Panc1 (cell line): Measurements from ENCODE around the gene BRINP2. TPM values are rescaled to one million over a fixed set of nuclear protein-coding genes. Genes with fewer than 3 reads are reported as not detected.

Experiments used
- ATAC-seq: fragments of 200-7000 bp; cut with Tn5 transposase; 2 replicates; pipeline ENCODE4 v1.9.1; 2020; ENCODE audit warnings: mild to moderate bottlenecking, moderate library complexity
- BruUV-seq: library from RNA; stranded (reverse); fragments of 400-500 nt; replicated peaks from 2 replicates; lab custom pipeline; 2021; lab: Mats Ljungman, UMichigan
- CTCF ChIA-PET: fragments of 300-600 bp; sonication (Branson Sonifier 250); formaldehyde crosslinking; loops from one replicate; lab custom pipeline; 2022; ENCODE audit warnings: antibody characterized with exemption; lab: Charles Lee
- POLR2A ChIA-PET: fragments of 300-600 bp; sonication (Branson Sonifier 250); formaldehyde crosslinking; loops from one replicate; lab custom pipeline; 2022; ENCODE audit warnings: antibody characterized with exemption; lab: Charles Lee
- DNase-seq: peaks from one replicate; pipeline ENCODE4 v3.0.0-alpha.2; 2010; ENCODE audit warnings: low read depth, low spot score
- H3K27ac ChIP-seq: 2 replicates; pipeline ENCODE4 v1.5.1; 2011; ENCODE audit warnings: mild to moderate bottlenecking, low read length, inconsistent platforms
- H3K27me3 ChIP-seq: fragments of 200-500 bp; sonication (Bioruptor generic); 2 replicates; pipeline ENCODE4 v1.6.0; 2014; ENCODE audit warnings: low read length, inconsistent platforms; ENCODE audit not compliant: control insufficient read depth, insufficient read depth
- H3K36me3 ChIP-seq: fragments of 200-500 bp; sonication (Bioruptor generic); 2 replicates; pipeline ENCODE4 v1.5.1; 2014; ENCODE audit warnings: inconsistent platforms, mild to moderate bottlenecking, low read length, moderate library complexity; ENCODE audit not compliant: control insufficient read depth, insufficient read depth
- H3K4me1 ChIP-seq: 2 replicates; pipeline ENCODE4 v1.5.1; 2011; ENCODE audit warnings: inconsistent platforms, mild to moderate bottlenecking, low read length, moderate library complexity; ENCODE audit not compliant: control insufficient read depth, insufficient read depth
- H3K4me3 ChIP-seq, 2 experiments: 2 replicates each; pipeline ENCODE4 v1.5.1; 2011 to 2012; ENCODE audit warnings: low read depth in 2 of 2, low read length in 2 of 2, mild to moderate bottlenecking in 2 of 2, inconsistent platforms in 1 of 2, moderate library complexity in 1 of 2
- H3K9me3 ChIP-seq: fragments of 200-500 bp; sonication (Bioruptor generic); 2 replicates; pipeline ENCODE4 v1.5.1; 2014; ENCODE audit warnings: low read depth, mild to moderate bottlenecking, inconsistent platforms, low read length, moderate library complexity; ENCODE audit not compliant: control insufficient read depth, insufficient read depth
- CTCF ChIP-seq: fragments of 450-650 bp; IDR thresholded peaks from 2 replicates; pipeline ENCODE4 v1.5.1; 2017; ENCODE audit warnings: mild to moderate bottlenecking
- POLR2AphosphoS5 ChIP-seq: IDR thresholded peaks from 2 replicates; pipeline ENCODE4 v1.6.1; 2012; ENCODE audit warnings: mild to moderate bottlenecking, low read depth, low read length, moderate library complexity
- REST ChIP-seq, 2 experiments: IDR thresholded peaks; 2 replicates each; pipeline ENCODE4 v1.6.1; 2011 to 2012; ENCODE audit warnings: low read depth in 2 of 2, control low read depth in 1 of 2, low read length in 1 of 2, mild to moderate bottlenecking in 1 of 2, moderate library complexity in 1 of 2; ENCODE audit not compliant: insufficient read depth in 1 of 2
- SIN3A ChIP-seq: IDR thresholded peaks from 2 replicates; pipeline ENCODE4 v1.6.1; 2012; ENCODE audit warnings: low read depth, mild to moderate bottlenecking, low read length, moderate library complexity, borderline replicate concordance; ENCODE audit not compliant: insufficient read depth
- TCF7L2 ChIP-seq: IDR thresholded peaks from 2 replicates; pipeline ENCODE4 v1.6.1; 2011; ENCODE audit warnings: mild to moderate bottlenecking, low read depth, low read length, inconsistent platforms
- in situ Hi-C: cut with HindIII; loops from 2 replicates; pipeline ENCODE4 v1.10.0; 2016; ENCODE audit warnings: low sequenced_read_pairs, low pct_unique_long_range_greater_than_20kb
- intact Hi-C: fragments of 100-400 bp; cut with micrococcal nuclease; formaldehyde crosslinking; loops from one replicate; pipeline ENCODE4 v1.10.0; 2022; ENCODE audit not compliant: unreplicated experiment
- total RNA-seq: library from RNA; stranded (reverse); gene quantifications from one replicate; pipeline ENCODE4 v1.2.1, GENCODE V29; 2021; ENCODE audit not compliant: unreplicated experiment

The BRINP2 gene
- total RNA-seq, 1 experiment from 2014 or later, result not detected

GRCh38 chr1:177130451-177130945 is 40.3 kb upstream of the BRINP2 start:
- DNase-seq, result no peak
- Histone ChIP-seq H3K4me1 (no peaks in the 10 kb centered on the region), H3K27me3 (no peaks in the 10 kb centered on the region; the same call in 1 of the 2 replicates), H3K9me3 (no peaks in the 10 kb centered on the region), H3K4me3 (no peak overlapping the region), H3K36me3 (no peaks in the 10 kb centered on the region), H3K27ac (no peak overlapping the region)
- no peak for TF ChIP-seq SIN3A
- POLR2A ChIA-PET, result no interaction called here
- CTCF ChIA-PET, result no interaction called here
- no peak for ATAC-seq
- in situ Hi-C loops (no loop called here), intact Hi-C loops (no loop called here)
- BruUV-seq, result no TSS peak

GRCh38 chr1:177131723-177132122 is 39.0 kb upstream of the BRINP2 start:
- intact Hi-C loops (no loop called here), in situ Hi-C loops (no loop called here)
- ChIA-PET CTCF (no interaction called here), POLR2A (no interaction called here)
- DNase-seq, result no peak
- TF ChIP-seq SIN3A (no peak), TCF7L2 (no peak), CTCF (no peak), POLR2AphosphoS5 (no peak), REST (IDR thresholded peaks at IDR 0.05; ENCODE audit: insufficient read depth in 1 of 2, low read depth in 2 of 2, low read length in 1 of 2) (no peak)
- no peaks in the 10 kb centered on the region for H3K4me1 ChIP-seq
- H3K27me3 ChIP-seq, result no peaks in the 10 kb centered on the region; the same call in 1 of the 2 replicates
- no peaks in the 10 kb centered on the region for H3K36me3 ChIP-seq
- H3K9me3 ChIP-seq, result no peaks in the 10 kb centered on the region
- no peak for ATAC-seq
- no peak overlapping the region for H3K4me3 ChIP-seq
- BruUV-seq, result no TSS peak
- no peak overlapping the region for H3K27ac ChIP-seq

- CTCF ChIA-PET, result no interaction called here
- no peaks in the 10 kb centered on the region; the same call in 1 of the 2 replicates for H3K27me3 ChIP-seq
- ATAC-seq, result no peak
- intact Hi-C loops (no loop called here), in situ Hi-C loops (no loop called here)
- H3K36me3 ChIP-seq, result no peaks in the 10 kb centered on the region
- no peak for DNase-seq
- H3K9me3 ChIP-seq, result no peaks in the 10 kb centered on the region
- H3K27ac ChIP-seq, result no peak overlapping the region
- TF ChIP-seq CTCF (no peak), REST (IDR thresholded peaks at IDR 0.05; ENCODE audit: insufficient read depth in 1 of 2, low read depth in 2 of 2, low read length in 1 of 2) (no peak), POLR2AphosphoS5 (no peak), TCF7L2 (no peak), SIN3A (no peak)
- POLR2A ChIA-PET, result no interaction called here
- no peak overlapping the region for H3K4me3 ChIP-seq
- H3K4me1 ChIP-seq, result no peaks in the 10 kb centered on the region
- BruUV-seq, result no TSS peak
Measured at GRCh38 chr1:177132141-177132540, 38.6 kb upstream of the BRINP2 start.
